HG03280 (cell line): ENCODE measurements around the gene SRCIN1.

Experiments
- ATAC-seq: cut with Tn5 transposase; IDR thresholded peaks from one replicate; pipeline ENCODE4 v1.9.1; 2021; ENCODE audit warnings: mild to moderate bottlenecking, moderate library complexity; ENCODE audit not compliant: unreplicated experiment

SRCIN1 gene

GRCh38 chr17:38585056-38585917, 20.5 kb downstream of the SRCIN1 start:
- no peak for ATAC-seq

- no peak for ATAC-seq
Measured at GRCh38 chr17:38584350-38584925, 21.3 kb downstream of the SRCIN1 start.

- no peak for ATAC-seq
Measured at GRCh38 chr17:38583828-38584349, 21.9 kb downstream of the SRCIN1 start.

- no peak for ATAC-seq
Measured at GRCh38 chr17:38583176-38583575, 22.6 kb downstream of the SRCIN1 start.

- no peak for ATAC-seq
Measured at GRCh38 chr17:38582069-38582468, 23.7 kb downstream of the SRCIN1 start.

- no peak for ATAC-seq
Measured at GRCh38 chr17:38579934-38580333, 25.8 kb downstream of the SRCIN1 start.

- no peak for ATAC-seq
Measured at GRCh38 chr17:38579083-38579480, 26.7 kb downstream of the SRCIN1 start.

- no peak for ATAC-seq
Measured at GRCh38 chr17:38578229-38579082, 27.3 kb downstream of the SRCIN1 start.

GRCh38 chr17:38577645-38578173, 28.0 kb downstream of the SRCIN1 start:
- ATAC-seq, result no peak

- ATAC-seq, result no peak
Measured at GRCh38 chr17:38577244-38577643, 28.5 kb downstream of the SRCIN1 start.

- no peak for ATAC-seq
Measured at GRCh38 chr17:38575781-38576180, 30.0 kb downstream of the SRCIN1 start.

DNA sequence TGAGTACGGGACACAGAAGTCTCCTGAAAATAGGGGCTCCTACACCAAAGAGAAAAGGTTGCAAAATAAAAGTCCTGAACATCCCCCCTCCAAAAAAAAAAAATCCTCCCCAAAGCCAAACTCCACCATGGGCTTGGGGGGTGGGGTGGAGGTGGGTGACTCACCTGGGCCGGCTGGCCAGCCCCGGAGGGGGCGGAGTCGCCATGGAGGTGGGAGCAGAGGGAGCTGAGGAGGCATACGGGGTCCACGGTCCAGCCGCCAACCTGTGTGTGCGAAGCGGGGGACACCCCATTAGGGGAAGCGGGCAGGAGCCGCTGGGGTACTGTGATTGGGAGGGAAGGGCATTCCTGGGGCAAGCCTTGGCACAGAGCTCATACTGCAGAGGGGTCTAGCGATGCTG, 31.0 kb downstream of the SRCIN1 start:
- no peak for ATAC-seq

DNA sequence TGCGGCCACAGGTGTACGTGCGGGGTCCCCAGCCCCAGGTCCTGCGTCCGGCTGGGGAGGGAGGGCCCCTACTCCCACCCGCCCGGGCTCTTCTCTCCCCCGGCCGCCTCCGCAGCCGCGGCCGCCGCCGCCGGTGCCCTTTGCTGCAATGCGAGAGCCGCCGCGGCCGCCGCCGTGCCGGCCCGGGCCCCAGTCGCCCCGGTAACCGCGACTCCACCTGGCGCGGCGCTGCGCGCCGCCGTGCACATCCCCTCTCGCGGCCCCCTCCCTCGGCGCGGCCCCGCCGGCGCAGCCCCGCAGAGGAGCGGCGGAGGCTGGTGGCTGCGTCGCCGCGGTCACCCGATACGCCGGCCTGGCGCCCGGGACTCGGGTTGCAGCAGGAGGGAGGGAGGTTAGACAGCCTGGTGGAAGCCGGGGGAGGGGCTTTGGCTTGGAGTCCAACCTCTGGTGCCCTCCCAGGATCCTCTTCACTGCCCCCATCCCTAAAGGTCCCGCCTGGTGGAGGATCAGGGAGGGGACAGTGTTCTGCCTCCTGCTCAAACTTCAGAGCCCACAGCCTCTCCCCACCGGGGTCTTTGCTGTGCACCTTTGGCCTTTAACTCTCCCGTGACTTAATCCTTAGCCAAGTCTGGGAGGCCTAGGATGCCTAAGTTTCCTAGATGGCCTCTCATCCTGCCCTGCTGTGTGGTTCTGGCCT, 32.9 kb downstream of the SRCIN1 start:
- ATAC-seq, result no peak

DNA sequence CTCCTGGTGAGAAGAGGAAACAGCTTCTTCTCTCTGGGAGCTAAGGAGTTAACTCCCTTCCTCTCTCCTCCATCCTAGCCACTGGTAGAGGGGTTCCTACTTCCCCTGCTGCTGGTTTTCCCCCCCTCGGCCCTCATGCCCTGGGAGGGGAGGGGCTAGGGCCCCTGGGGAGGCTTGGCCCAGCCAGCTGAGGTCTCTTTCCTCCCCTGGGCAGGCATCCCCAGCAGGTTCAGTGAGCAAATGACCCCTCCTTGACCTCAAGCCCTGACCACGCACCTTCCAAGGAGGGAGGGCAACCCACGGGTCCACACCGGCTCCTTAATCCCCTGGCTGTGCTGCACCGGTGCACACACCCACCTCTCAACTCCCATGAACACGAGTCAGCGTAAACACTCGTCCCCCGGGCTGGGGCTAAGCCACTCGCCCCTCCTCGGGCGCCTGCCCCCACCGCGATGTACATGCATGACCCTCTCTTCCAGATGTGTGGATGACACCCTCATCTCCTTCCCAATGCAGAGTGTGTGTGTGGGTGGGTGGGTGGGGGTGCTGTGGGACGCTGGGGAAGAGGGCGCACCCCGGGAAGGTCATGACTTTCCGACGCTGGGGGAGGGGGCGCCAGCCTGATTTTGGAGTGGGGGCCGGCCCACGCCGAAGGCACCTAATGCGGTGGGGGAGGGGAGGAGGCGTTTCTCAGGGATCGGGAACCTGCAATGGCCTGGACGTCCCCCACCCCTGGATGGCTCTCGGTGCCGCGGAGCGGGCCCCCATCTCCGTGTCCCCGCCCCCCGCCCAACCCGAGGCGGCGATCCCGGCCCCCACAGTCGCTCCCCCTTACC, 33.7 kb downstream of the SRCIN1 start:
- no peak for ATAC-seq

DNA sequence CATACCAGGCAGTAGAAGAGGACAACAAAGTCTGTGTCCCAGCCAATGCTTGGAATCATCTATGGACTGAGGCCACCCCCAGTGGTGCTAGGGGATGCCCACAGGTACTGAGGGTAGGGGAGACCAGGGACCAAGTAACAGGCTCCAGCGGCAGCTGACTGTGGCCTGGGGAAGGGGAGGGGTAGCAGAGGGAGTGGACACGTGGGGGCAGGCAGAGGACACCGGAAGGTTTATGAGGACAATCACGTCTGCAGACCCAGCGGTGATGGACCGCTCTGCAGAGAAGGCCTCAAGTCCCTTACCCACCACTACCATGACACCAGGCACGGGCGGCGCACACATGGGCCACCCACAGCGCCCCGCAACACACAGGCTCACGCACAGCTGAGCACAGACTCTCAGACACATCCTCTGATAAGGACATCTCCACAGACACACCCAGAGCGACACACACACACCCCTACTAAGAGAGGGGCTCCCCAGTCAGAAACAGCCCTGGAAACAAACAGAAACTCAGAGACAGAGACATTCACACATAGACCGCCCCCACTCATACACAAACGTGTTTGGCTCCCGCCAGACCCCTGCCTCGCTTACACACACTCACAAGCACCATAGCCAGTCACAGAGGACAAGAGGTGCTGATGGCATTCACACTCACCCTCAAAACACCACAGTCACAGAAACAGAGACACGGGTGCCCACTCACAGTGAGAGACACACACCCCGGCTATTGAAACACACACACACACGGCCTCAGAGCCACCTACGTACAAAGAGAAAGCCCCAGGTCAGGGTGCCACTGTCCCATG, 35.8 kb downstream of the SRCIN1 start:
- no peak for ATAC-seq

GRCh38 chr17:38568845-38569510, 36.8 kb downstream of the SRCIN1 start:
- ATAC-seq, result no peak

DNA sequence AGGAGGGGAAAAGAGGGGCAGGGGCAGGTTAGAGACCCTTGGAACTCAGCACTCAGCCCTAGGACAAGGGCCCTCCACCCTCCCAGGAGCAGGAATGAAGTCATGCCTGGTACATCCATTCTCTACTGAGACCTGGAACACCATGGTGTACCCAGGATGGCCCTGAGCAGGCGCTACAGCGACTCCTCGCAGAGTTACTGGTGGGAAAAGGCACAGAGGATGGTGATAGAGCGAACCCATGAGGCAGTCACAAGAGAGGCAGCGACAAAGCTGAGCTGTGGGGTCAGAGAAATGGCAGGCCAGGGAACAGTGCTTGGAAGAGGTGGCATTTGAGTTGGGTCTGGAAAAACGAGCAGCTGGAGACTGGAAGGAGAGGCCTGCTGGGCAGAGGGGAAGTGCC, 37.5 kb downstream of the SRCIN1 start:
- no peak for ATAC-seq

- no peak for ATAC-seq
Measured at GRCh38 chr17:38567350-38567749, 38.4 kb downstream of the SRCIN1 start.
